Upper lobe of left lung (tissue), 4 donors: ENCODE measurements around the gene MEF2C.

ENCODE experiments used
- EP300 ChIP-seq, 4 donors: sonication (generic); formaldehyde crosslinking; IDR thresholded peaks; one replicate each; pipeline ENCODE4 v1.5.1; 2017; ENCODE audit warnings: antibody characterized with exemption in 4 of 4, control low read depth in 2 of 4
- POLR2AphosphoS5 ChIP-seq, 2 donors: sonication (generic); formaldehyde crosslinking; IDR thresholded peaks; one replicate each; pipeline ENCODE4 v1.5.1; 2017; ENCODE audit warnings: antibody characterized with exemption in 2 of 2
- TF ChIP-seq, protein P1 (sequence below), 6 experiments: fragments of 450-650 bp in 4 of 6; fragments of 200-600 bp in 2 of 6; sonication (generic) in 2 of 6; IDR thresholded peaks; one replicate each; pipeline ENCODE4 v1.5.1; 2016 to 2019; ENCODE audit warnings: antibody characterized with exemption in 6 of 6

DNA sequence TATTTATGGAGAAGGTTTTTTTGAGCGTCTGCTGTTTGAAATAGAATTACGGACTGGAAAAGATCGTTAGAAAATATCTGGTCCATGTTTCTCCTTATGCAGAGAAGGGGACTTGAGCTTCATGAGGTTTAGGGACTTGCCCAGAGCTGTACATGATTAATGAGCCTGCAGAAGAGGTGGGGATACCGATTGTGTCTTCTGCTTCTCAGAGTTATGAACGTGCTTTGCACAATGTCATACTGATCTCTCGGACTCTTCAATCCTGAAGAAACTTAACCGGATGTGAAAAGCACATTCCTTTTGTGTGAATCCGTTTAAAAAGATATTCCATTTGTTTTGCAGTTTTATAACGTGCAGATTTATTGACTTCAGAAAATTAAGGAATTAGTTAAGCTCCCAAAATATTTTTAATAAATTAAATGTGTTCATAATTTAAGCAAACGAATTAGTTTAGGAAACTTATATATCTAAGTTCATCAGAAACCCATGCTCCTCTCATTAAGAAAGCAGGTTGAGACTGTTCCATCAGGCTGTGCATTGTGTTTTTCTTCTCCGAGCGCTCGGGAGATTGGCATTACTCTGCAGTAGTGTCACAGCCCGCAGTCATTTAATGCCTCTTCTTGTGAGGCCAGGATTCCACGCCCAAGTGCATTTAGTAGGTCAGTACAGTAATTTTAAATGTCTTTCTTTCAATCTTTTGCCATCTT, 40.8 kb upstream of the MEF2C start:
- no peak for TF ChIP-seq POLR2AphosphoS5 (IDR thresholded peaks at IDR 0.05)
- TF ChIP-seq, protein P1, sequence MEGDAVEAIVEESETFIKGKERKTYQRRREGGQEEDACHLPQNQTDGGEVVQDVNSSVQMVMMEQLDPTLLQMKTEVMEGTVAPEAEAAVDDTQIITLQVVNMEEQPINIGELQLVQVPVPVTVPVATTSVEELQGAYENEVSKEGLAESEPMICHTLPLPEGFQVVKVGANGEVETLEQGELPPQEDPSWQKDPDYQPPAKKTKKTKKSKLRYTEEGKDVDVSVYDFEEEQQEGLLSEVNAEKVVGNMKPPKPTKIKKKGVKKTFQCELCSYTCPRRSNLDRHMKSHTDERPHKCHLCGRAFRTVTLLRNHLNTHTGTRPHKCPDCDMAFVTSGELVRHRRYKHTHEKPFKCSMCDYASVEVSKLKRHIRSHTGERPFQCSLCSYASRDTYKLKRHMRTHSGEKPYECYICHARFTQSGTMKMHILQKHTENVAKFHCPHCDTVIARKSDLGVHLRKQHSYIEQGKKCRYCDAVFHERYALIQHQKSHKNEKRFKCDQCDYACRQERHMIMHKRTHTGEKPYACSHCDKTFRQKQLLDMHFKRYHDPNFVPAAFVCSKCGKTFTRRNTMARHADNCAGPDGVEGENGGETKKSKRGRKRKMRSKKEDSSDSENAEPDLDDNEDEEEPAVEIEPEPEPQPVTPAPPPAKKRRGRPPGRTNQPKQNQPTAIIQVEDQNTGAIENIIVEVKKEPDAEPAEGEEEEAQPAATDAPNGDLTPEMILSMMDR (IDR thresholded peaks at IDR 0.05): no peak
- TF ChIP-seq EP300 (IDR thresholded peaks at IDR 0.05): no peak
